Mesendoderm (in vitro differentiated cells): ENCODE data around the gene DBNDD2.

ENCODE experiments used
- DNase-seq: peaks from one replicate; pipeline ENCODE4 v3.0.0; 2013
- H2AK5ac ChIP-seq: 2 replicates; pipeline ENCODE4 v1.6.1; 2013; ENCODE audit warnings: low read length, inconsistent platforms
- H2BK120ac ChIP-seq: 2 replicates; pipeline ENCODE4 v1.6.1; 2013; ENCODE audit warnings: low read depth, mild to moderate bottlenecking, low read length, moderate library complexity, mixed read lengths
- H2BK15ac ChIP-seq: replicated peaks from 2 replicates; pipeline ENCODE4 v1.6.1; 2013; ENCODE audit warnings: low read depth, mild to moderate bottlenecking, moderate library complexity
- H2BK5ac ChIP-seq: 2 replicates; pipeline ENCODE4 v1.6.1; 2013; ENCODE audit warnings: low read length, inconsistent platforms
- H3K18ac ChIP-seq: 2 replicates; pipeline ENCODE4 v1.6.1; 2013; ENCODE audit warnings: mild to moderate bottlenecking, low read length, mixed read lengths
- H3K23ac ChIP-seq: one replicate; pipeline ENCODE4 v1.6.1; 2013; ENCODE audit warnings: low read length
- H3K27ac ChIP-seq: 2 replicates; pipeline ENCODE4 v1.5.1; 2013; ENCODE audit warnings: low read depth, mild to moderate bottlenecking, inconsistent platforms, low read length, moderate library complexity
- H3K27me3 ChIP-seq: 2 replicates; pipeline ENCODE4 v1.6.1; 2013; ENCODE audit warnings: low read length, control low read depth, mild to moderate bottlenecking, inconsistent platforms; ENCODE audit not compliant: insufficient read depth, poor library complexity
- H3K36me3 ChIP-seq: 2 replicates; pipeline ENCODE4 v1.6.1; 2013; ENCODE audit warnings: low read length, inconsistent platforms; ENCODE audit not compliant: control insufficient read depth, insufficient read depth
- H3K4ac ChIP-seq: one replicate; pipeline ENCODE4 v1.6.1; 2013; ENCODE audit warnings: low read depth, mild to moderate bottlenecking, low read length, moderate library complexity
- H3K4me1 ChIP-seq: 2 replicates; pipeline ENCODE4 v1.6.1; 2013; ENCODE audit warnings: low read depth, low read length, inconsistent platforms; ENCODE audit not compliant: control insufficient read depth
- H3K4me2 ChIP-seq: 2 replicates; pipeline ENCODE4 v1.6.1; 2013; ENCODE audit warnings: low read length
- H3K4me3 ChIP-seq: 2 replicates; pipeline ENCODE4 v1.5.1; 2013; ENCODE audit warnings: mild to moderate bottlenecking, low read length
- H3K56ac ChIP-seq: one replicate; pipeline ENCODE4 v1.6.1; 2013; ENCODE audit warnings: low read length
- H3K79me1 ChIP-seq: 2 replicates; pipeline ENCODE4 v1.6.1; 2013; ENCODE audit warnings: low read length, inconsistent platforms
- H3K79me2 ChIP-seq: 2 replicates; pipeline ENCODE4 v1.6.1; 2013; ENCODE audit warnings: mild to moderate bottlenecking, low read length; ENCODE audit not compliant: control insufficient read depth, insufficient read depth
- H3K9ac ChIP-seq: 2 replicates; pipeline ENCODE4 v1.6.1; 2013; ENCODE audit warnings: low read length, inconsistent platforms
- H4K5ac ChIP-seq: one replicate; pipeline ENCODE4 v1.6.1; 2013; ENCODE audit warnings: low read length
- H4K8ac ChIP-seq: one replicate; pipeline ENCODE4 v1.6.1; 2013; ENCODE audit warnings: low read depth, mild to moderate bottlenecking, control low read depth, low read length, moderate library complexity
- WGBS: extraction: QIAGEN DNeasy Blood & Tissue Kit; methylation state at CpG from one replicate; pipeline ENCODE4 v1.1.7; 2013; ENCODE audit warnings: low lambda C conversion rate, missing lambda C conversion rate; ENCODE audit not compliant: insufficient coverage; ENCODE audit errors: extremely low coverage; 5-methylcytosine and 5-hydroxymethylcytosine counted together

The DBNDD2 gene

DNA sequence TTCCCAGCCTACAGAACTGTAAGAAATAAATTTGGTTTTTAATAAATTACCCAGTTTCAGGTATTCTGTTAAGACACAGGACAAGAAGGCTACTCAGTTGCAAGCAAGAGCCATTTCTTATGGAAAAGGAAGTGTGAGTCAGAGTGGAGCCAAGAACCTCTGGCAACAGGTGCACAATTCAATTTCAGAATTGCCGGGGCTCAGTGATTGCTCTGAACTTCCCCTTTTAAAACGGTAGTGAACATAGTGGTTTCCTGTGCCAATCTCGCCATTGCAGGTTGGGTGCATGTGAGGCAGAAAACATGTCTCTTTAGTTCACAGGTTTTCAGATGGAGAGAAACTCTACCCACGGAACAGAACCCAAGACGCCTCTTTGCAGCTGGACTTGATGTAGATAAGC is 24.2 kb downstream of the DBNDD2 start:
- no peak overlapping the region for H4K8ac ChIP-seq
- no CpG with 5 or more reads among the region's 5 CpGs for WGBS

DNA sequence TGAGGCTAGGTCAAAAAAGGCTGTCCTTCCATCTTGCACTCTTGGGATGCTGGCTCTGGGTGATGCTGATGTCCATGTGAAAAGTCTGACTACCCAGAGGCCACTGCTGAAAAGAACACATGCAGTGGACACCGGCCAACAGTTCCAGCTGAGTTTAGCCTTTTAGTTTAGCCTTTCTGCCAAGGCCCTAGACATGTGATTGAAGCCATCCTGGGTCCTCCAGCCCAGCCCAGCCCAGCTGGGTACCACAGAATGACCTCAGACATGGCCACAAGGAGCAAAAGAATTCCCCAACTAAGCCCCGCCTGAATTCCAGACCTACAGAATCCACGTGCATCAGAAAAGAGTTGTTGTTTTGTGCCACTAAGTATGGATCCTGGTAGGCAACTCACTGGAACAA is 25.2 kb downstream of the DBNDD2 start:
- no peaks in the 10 kb centered on the region for H3K79me2 ChIP-seq
- no peak overlapping the region for H2BK15ac ChIP-seq
- H3K79me1 ChIP-seq = no peaks in the 10 kb centered on the region
- peak; percentile 45 for DNase-seq
- H3K9ac ChIP-seq = no peak overlapping the region
- no peak overlapping the region for H2BK5ac ChIP-seq
- no peak overlapping the region for H4K5ac ChIP-seq
- H2AK5ac ChIP-seq = no peak overlapping the region
- H3K36me3 ChIP-seq = no peaks in the 10 kb centered on the region
- H2BK120ac ChIP-seq = no peak overlapping the region
- no peak overlapping the region for H3K4me3 ChIP-seq
- H3K27ac ChIP-seq = no peak overlapping the region
- no peak overlapping the region for H3K56ac ChIP-seq
- H3K27me3 ChIP-seq = no peaks in the 10 kb centered on the region
- no peak overlapping the region for H3K23ac ChIP-seq
- H3K4me1 ChIP-seq = no peaks in the 10 kb centered on the region
- no peak overlapping the region for H3K4me2 ChIP-seq
- no peak overlapping the region for H3K4ac ChIP-seq
- no peak overlapping the region for H3K18ac ChIP-seq
- no CpG with 5 or more reads among the region's 3 CpGs for WGBS
- H4K8ac ChIP-seq = no peak overlapping the region

More for the DNA sequence above, 24.2 kb downstream of the DBNDD2 start:
- Histone ChIP-seq H2BK120ac (no peak overlapping the region), H3K4ac (no peak overlapping the region), H2BK5ac (no peak overlapping the region), H3K27me3 (no peaks in the 10 kb centered on the region), H3K27ac (no peak overlapping the region), H3K36me3 (no peaks in the 10 kb centered on the region), H3K23ac (no peak overlapping the region), H3K4me1 (no peaks in the 10 kb centered on the region), H3K4me3 (no peak overlapping the region), H3K79me2 (no peaks in the 10 kb centered on the region), H2AK5ac (no peak overlapping the region), H3K9ac (no peak overlapping the region), H3K79me1 (no peaks in the 10 kb centered on the region), H3K18ac (no peak overlapping the region), H3K4me2 (no peak overlapping the region), H3K56ac (no peak overlapping the region), H4K5ac (no peak overlapping the region), H2BK15ac (no peak overlapping the region)
- DNase-seq = no peak

GRCh38 chr20:45433976-45434375 is 25.9 kb downstream of the DBNDD2 start:
- Histone ChIP-seq H2BK120ac (no peak overlapping the region), H3K79me1 (no peaks in the 10 kb centered on the region), H3K9ac (no peak overlapping the region), H3K4me2 (no peak overlapping the region), H3K4me1 (no peaks in the 10 kb centered on the region), H3K27ac (no peak overlapping the region), H3K18ac (no peak overlapping the region), H2BK5ac (no peak overlapping the region), H3K23ac (no peak overlapping the region), H3K27me3 (no peaks in the 10 kb centered on the region), H2BK15ac (no peak overlapping the region), H4K5ac (no peak overlapping the region), H3K36me3 (no peaks in the 10 kb centered on the region), H3K4me3 (no peak overlapping the region), H2AK5ac (no peak overlapping the region), H3K4ac (no peak overlapping the region), H3K56ac (no peak overlapping the region), H3K79me2 (no peaks in the 10 kb centered on the region), H4K8ac (no peak overlapping the region)
- DNase-seq = no peak
- WGBS = no CpG with 5 or more reads among the region's 4 CpGs

GRCh38 chr20:45436732-45437485 is 28.8 kb downstream of the DBNDD2 start:
- H2BK120ac ChIP-seq = no peak overlapping the region
- peak overlapping the region; percentile 70 for H3K9ac ChIP-seq
- no peak overlapping the region for H4K5ac ChIP-seq
- no peak overlapping the region for H2BK15ac ChIP-seq
- peak; percentile 80 for DNase-seq
- no peaks in the 10 kb centered on the region for H3K79me2 ChIP-seq
- H3K27ac ChIP-seq = no peak overlapping the region
- peak overlapping the region; percentile 14 for H3K4me3 ChIP-seq
- no CpG with 5 or more reads among the region's 33 CpGs for WGBS
- H3K36me3 ChIP-seq = no peaks in the 10 kb centered on the region
- peaks cover 12% of the 10 kb centered on the region for H3K4me1 ChIP-seq
- no peak overlapping the region for H2BK5ac ChIP-seq
- no peak overlapping the region for H2AK5ac ChIP-seq
- H4K8ac ChIP-seq = no peak overlapping the region
- peak overlapping the region; percentile 88 for H3K18ac ChIP-seq
- H3K56ac ChIP-seq = peak overlapping the region; percentile 89
- H3K23ac ChIP-seq = no peak overlapping the region
- no peaks in the 10 kb centered on the region for H3K27me3 ChIP-seq
- peak overlapping the region; percentile 69 for H3K4me2 ChIP-seq
- no peaks in the 10 kb centered on the region for H3K79me1 ChIP-seq
- H3K4ac ChIP-seq = no peak overlapping the region

DNA sequence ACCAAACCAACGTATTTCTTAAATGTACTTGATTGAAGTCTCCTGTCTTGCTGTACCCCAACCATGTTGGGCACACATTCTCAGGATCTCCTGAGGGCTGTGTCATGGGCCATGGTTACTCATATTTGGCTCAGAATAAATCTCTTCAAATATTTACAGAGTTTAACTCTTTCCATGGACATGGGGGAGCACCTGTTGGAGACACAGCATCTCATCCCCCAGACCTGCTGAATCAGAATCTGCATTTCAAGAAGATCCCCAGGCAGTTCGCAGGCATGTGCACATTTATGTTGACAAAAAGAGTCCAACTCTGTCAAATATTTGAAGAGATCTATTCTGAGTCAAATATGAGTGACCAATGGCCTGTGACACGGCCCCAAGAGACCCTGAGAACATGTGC is 32.3 kb downstream of the DBNDD2 start:
- WGBS = no CpG with 5 or more reads among the region's 3 CpGs
- H3K36me3 ChIP-seq = no peaks in the 10 kb centered on the region
- peak overlapping the region; percentile 99 for H2BK5ac ChIP-seq
- no peak overlapping the region for H3K4me3 ChIP-seq
- peaks cover 20% of the 10 kb centered on the region for H3K4me1 ChIP-seq
- H3K4me2 ChIP-seq = no peak overlapping the region
- H3K56ac ChIP-seq = peak overlapping the region; percentile 75
- peak overlapping the region; percentile 49 for H2BK120ac ChIP-seq
- H3K27me3 ChIP-seq = no peaks in the 10 kb centered on the region
- H2BK15ac ChIP-seq = no peak overlapping the region
- H3K79me1 ChIP-seq = no peaks in the 10 kb centered on the region
- H3K4ac ChIP-seq = peak overlapping the region; percentile 85
- H4K5ac ChIP-seq = peak overlapping the region; percentile 88
- no peak overlapping the region for H3K9ac ChIP-seq
- H3K18ac ChIP-seq = peak overlapping the region; percentile 16
- H3K23ac ChIP-seq = no peak overlapping the region
- DNase-seq = no peak
- H2AK5ac ChIP-seq = peak overlapping the region; percentile 64
- peak overlapping the region; percentile 76 for H3K27ac ChIP-seq
- no peak overlapping the region for H4K8ac ChIP-seq
- H3K79me2 ChIP-seq = no peaks in the 10 kb centered on the region
